ENCODE data around the gene PUS1.

Gene PUS1

DNA sequence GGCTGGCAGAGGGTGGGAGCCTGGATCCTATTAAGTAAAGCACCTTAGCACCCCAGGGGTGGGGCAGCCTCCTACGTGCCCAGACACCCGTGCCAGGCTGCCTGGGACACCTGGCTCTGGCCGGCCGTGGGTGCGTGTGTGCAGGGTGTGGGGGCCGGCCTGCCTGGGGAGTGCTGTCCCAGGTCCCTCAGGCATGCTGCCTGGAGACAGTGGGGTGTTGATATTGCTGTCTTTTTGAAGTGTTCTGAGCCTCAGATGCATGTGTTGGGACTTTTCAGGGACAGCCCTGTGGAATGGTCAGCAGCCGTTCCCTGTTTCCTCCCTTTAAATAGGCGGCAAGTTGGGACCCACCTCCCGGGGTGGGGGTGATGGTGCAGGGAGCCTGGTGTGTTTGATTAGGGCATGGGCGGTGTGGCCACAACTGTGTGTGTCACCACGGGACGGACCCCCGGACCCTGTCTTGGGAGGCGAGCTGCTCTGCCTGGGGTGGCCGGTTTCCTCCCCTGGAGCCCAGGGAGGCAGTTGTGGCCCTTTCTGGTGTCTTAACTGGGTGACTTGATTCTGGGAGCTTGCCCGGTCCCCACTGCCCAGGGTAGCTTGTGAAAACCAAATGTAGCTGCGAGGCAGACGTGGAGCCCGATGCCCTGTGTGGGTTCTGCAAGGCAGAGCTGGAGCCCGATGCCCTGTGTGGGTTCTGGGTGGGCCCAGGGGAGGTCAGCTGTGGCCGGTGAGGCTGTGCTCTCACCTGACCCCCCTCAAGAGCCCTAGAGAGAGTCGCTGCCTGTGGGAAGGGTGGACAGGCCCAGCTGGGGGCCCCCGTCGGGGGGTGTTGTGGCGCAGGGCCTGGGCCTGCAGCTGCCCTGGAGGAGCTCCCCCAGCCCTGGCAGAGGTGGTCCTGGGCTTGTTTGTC is 26.5 kb upstream of the PUS1 start:
- DNase-seq (ENCODE audit: low read depth), result no peak

- no peak for DNase-seq (ENCODE audit: low read depth)
Observed at GRCh38 chr12:131903270-131904255, 25.5 kb upstream of the PUS1 start.

DNA sequence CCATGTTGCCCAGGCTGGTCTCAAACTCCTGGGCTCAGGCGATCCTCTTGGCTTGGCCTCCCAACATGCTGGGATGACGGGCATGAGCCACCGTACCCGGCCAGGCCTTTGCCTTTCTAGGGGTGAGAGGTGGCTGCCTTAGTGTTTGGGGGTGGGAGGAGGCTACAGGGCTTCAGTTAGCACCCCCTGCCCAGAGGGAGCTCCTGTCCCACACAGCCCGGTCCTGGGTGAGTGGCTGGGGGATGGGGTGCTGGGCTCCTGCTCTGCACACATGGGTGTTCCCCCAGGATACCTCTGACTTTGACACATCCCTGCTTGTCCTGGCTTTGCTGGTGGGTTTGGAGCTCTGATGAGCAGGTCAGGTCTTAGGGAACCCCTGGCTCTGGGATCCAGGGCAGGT is 24.7 kb upstream of the PUS1 start:
- no peak for DNase-seq (ENCODE audit: low read depth)

DNA sequence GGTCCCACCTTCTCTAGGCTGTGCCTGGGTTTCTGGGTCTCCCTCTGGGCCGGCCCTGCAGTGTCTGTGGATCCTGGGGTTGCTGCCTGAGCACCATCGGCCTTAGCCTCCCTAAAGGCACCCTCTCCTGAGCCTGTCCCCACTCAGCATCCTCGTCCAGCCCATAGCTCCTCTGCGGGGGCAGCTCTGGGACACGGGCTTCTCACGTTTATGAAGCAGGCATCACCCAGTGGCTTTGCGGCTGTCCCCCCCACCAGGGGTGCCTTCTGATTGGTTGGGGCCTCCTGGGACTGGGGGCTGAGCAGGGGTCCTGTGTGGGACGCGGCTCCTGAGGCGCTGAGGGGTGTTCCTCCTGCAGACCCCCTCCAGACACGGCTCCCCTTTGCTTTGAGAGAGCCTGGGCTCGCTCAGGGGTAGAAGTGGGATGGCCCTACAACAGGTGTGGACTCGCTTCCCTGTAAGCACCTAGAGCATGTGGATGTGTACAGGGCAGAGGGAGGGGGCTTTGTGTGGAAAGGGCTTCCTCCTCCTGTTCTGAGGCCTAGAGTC is 23.9 kb upstream of the PUS1 start:
- DNase-seq (ENCODE audit: low read depth), result no peak

GRCh38 chr12:131905630-131906091 is 23.4 kb upstream of the PUS1 start:
- DNase-seq (ENCODE audit: low read depth), result no peak

- DNase-seq (ENCODE audit: low read depth), result no peak
Observed at GRCh38 chr12:131907379-131908091, 21.5 kb upstream of the PUS1 start.

GRCh38 chr12:131908092-131909080 is 20.7 kb upstream of the PUS1 start:
- DNase-seq (ENCODE audit: low read depth), result no peak

- no peak for DNase-seq (ENCODE audit: low read depth)
Observed at GRCh38 chr12:131909081-131909751, 19.9 kb upstream of the PUS1 start.

- DNase-seq (ENCODE audit: low read depth), result no peak
Observed at GRCh38 chr12:131909752-131910219, 19.3 kb upstream of the PUS1 start.

DNA sequence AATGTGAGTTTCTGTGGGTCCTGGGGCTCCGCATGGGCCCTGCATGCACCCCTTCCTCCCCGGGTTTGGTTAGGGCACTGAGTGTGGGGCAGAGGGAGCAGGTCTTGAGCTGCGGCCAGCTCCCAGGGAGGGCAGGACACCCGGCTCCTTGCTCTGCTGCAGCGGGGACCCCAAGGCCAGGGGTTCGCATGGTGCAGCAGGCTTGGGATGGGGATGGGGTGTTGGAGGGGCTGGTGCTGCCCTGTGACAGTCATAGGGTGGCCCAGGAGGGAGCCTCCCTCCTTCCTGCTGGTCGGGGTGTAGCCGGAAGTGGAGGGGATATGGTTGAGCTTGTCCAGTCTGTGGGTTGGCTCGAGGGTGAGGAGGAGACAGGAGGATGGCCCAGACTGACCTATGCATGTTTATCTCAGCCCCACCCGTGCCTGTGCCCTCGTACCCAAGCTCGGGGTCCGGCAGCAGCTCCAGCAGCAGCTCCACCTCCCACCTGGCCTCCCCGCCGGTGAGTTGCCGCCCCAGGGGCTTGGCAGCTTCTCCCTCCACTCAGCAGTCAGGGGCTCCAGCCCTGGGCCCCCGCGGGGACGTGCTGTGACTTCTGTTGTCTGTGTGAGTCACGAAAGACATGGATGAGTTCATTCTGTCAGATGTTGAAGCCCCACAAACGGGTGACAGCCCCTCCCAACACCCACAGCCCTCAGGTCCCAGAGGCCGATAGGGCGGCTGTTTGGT is 18.6 kb upstream of the PUS1 start:
- DNase-seq (ENCODE audit: low read depth), result no peak

GRCh38 chr12:131911028-131911650 is 17.9 kb upstream of the PUS1 start:
- no peak for DNase-seq (ENCODE audit: low read depth)

- no peak for DNase-seq (ENCODE audit: low read depth)
Observed at GRCh38 chr12:131911851-131912477, 17.1 kb upstream of the PUS1 start.

DNA sequence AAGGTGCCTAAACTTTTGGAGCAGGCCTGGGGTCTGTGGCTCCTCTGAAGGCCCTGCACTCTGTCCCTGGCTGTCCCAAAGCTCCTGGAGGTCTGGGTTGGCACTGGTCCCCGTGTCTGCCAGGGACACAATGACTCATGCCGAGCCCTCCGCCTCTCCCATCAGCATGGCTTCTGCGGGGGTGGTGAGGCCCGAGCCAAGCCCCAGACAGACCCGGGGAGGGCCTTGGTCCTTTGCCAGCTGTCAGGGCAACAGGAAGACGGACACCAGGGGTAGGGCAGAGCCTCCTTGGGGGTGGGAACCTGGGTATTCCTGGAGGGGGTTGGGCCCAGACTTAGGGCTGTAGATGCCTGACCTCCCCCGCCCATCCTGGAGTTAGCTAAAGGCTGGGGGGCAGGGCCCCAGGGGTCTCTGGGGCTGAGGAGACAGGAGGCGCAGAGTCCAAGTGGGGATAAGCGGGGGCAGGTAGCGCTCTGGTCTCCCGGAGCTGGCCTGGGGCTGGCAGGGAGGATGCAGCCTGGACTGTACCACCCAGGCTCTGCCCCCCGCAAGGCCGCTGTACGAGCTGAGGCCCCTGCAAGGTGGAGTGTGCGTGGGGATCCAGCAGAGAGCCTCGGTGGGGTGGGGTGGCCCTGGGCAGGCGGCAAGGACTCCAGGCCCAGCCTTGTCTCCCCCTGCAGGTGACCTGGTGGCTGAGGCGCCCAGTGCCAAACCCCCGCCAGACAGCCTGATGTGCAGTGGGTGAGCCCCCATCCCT is 16.4 kb upstream of the PUS1 start:
- no peak for DNase-seq (ENCODE audit: low read depth)

- DNase-seq (ENCODE audit: low read depth), result no peak
Observed at GRCh38 chr12:131913666-131914065, 15.4 kb upstream of the PUS1 start.

DNA sequence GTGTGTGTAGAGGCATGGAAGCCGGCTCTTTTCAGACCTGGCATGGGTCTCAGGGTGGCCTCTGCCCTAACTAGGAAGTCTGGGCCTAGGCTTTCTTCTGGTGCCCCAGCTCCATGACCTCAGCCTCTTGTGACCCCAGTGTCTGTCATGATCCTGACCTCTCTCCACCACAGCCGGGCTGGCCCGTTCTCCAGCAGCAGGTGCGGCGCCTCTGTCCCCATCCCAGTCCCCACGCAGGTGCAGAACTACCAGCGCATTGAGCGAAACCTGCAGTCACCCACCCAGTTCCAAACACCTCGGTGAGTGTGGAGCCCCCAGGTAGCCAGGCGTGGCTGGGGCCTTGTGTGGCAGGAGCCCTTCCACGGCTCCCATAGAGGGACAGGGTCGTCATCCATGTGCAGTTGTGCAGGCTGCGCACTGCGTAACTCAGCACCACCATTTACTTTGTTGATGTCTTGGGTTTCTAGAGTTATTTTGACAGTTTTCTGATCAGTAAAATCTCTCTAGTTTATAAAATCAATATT is 14.8 kb upstream of the PUS1 start:
- DNase-seq (ENCODE audit: low read depth), result no peak

DNA sequence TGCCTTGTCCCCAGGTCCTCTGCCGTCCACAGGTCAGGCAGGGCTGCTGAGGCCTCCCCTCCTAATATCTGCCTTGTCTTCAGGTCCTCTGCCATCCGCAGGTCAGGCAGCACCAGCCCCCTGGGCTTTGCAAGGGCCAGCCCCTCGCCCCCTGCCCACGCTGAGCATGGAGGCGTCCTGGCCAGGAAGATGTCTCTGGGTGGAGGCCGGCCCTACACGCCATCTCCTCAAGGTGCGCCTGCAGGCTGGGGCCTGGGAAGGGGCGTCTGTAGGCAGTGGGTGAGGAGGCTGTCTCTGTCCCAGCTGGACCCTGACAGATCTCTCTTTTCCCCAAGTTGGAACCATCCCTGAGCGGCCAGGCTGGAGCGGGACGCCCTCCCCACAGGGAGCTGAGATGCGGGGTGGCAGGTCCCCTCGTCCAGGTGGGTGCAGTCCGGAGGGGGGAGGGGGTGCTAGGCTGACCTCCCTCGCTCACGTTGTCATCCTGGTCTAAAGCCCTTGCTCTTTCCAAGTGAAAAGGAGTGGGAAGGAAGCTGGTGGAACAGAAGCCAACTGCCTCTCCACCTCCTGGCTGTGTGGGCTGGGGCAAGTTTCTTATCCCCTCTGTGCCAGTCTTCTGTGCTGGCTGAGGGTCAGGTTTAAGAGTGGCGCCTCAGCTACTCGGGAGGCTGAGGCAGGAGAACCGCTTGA is 13.9 kb upstream of the PUS1 start:
- DNase-seq (ENCODE audit: low read depth), result no peak
